GM23248 (cell line): ENCODE data around the gene SRMS. TPM values are rescaled to one million over a fixed set of nuclear protein-coding genes. Genes with fewer than 3 reads are reported as not detected.

Experiments used
- DNase-seq: peaks from one replicate; pipeline ENCODE4 v3.0.0-alpha.2; 2015
- H2AFZ ChIP-seq: fragments of 200-600 bp; sonication (generic); 2 replicates; pipeline ENCODE4 v1.6.1; 2016; ENCODE audit warnings: antibody characterized with exemption
- H3F3A ChIP-seq: fragments of 200-600 bp; sonication (generic); 2 replicates; pipeline ENCODE4 v1.6.1; 2016; ENCODE audit warnings: mild to moderate bottlenecking, antibody characterized with exemption, mixed run types; ENCODE audit not compliant: insufficient read depth
- H3K27ac ChIP-seq: fragments of 200-600 bp; sonication (generic); 2 replicates; pipeline ENCODE4 v1.5.1; 2016; ENCODE audit warnings: mild to moderate bottlenecking
- H3K27me3 ChIP-seq: fragments of 200-600 bp; sonication (generic); replicated peaks from 2 replicates; pipeline ENCODE4 v1.6.1; 2016; ENCODE audit warnings: mild to moderate bottlenecking; ENCODE audit not compliant: insufficient read depth
- H3K36me3 ChIP-seq: fragments of 200-600 bp; sonication (generic); 2 replicates; pipeline ENCODE4 v1.6.1; 2016; ENCODE audit warnings: low read depth, mild to moderate bottlenecking
- H3K4me1 ChIP-seq: fragments of 200-600 bp; sonication (generic); 2 replicates; pipeline ENCODE4 v1.6.1; 2016; ENCODE audit warnings: mild to moderate bottlenecking; ENCODE audit not compliant: insufficient read depth
- H3K4me2 ChIP-seq: fragments of 200-600 bp; sonication (generic); one replicate; pipeline ENCODE4 v1.6.1; 2016; ENCODE audit warnings: mild to moderate bottlenecking; ENCODE audit not compliant: unreplicated experiment
- H3K4me3 ChIP-seq: fragments of 200-600 bp; sonication (generic); 2 replicates; pipeline ENCODE4 v1.5.1; 2016; ENCODE audit warnings: mild to moderate bottlenecking
- H3K79me2 ChIP-seq: fragments of 200-600 bp; sonication (generic); 2 replicates; pipeline ENCODE4 v1.6.1; 2016; ENCODE audit warnings: mild to moderate bottlenecking; ENCODE audit not compliant: insufficient read depth
- H3K9ac ChIP-seq: fragments of 200-600 bp; sonication (generic); 2 replicates; pipeline ENCODE4 v1.6.1; 2016; ENCODE audit warnings: mild to moderate bottlenecking
- H3K9me2 ChIP-seq: fragments of 200-600 bp; sonication (generic); 2 replicates; pipeline ENCODE4 v1.6.1; 2016; ENCODE audit warnings: mixed run types, mild to moderate bottlenecking, moderate library complexity; ENCODE audit not compliant: insufficient read depth
- H3K9me3 ChIP-seq: fragments of 200-600 bp; sonication (generic); one replicate; pipeline ENCODE4 v1.6.1; 2017; ENCODE audit warnings: low read depth
- H4K20me1 ChIP-seq: fragments of 200-600 bp; sonication (generic); 2 replicates; pipeline ENCODE4 v1.6.0; 2016; ENCODE audit not compliant: insufficient read depth
- EZH2 ChIP-seq: fragments of 200-600 bp; sonication (generic); IDR thresholded peaks from 2 replicates; pipeline ENCODE4 v1.6.1; 2018; ENCODE audit warnings: antibody characterized with exemption, mild to moderate bottlenecking; ENCODE audit not compliant: insufficient read depth, poor library complexity, severe bottlenecking
- EZH2phosphoT487 ChIP-seq: fragments of 200-600 bp; sonication (generic); IDR thresholded peaks from 2 replicates; pipeline ENCODE4 v1.6.1; 2018; ENCODE audit warnings: antibody characterized with exemption, moderate library complexity, mild to moderate bottlenecking, low read depth; ENCODE audit not compliant: insufficient read depth
- WGBS, 2 experiments: methylation state at CpG; one replicate each; pipeline ENCODE4 v1.1.6; 2015 to 2017; ENCODE audit warnings: low lambda C conversion rate in 2 of 2, low coverage in 1 of 2; ENCODE audit errors: missing lambda C conversion rate in 2 of 2; 5-methylcytosine and 5-hydroxymethylcytosine counted together
- in situ Hi-C: fragments of 300-500 bp; cut with MboI; formaldehyde crosslinking; loops from 2 replicates; pipeline ENCODE4 v1.15.0; 2020
- polyA plus RNA-seq: library from polyadenylated mRNA; unstranded; fragments of >200 nt; fragmentation: Nextera tagmentation; extraction: Ambion mirVana; gene quantifications from 2 replicates; pipeline ENCODE4 v1.2.1, GENCODE V29; 2016
- total RNA-seq: library from RNA; depleted of rRNA; stranded (reverse); fragments of >200 nt; shearing (Covaris generic); gene quantifications from 2 replicates; pipeline ENCODE4 v1.2.3, GENCODE V29; 2014

Gene SRMS
- total and polyA plus RNA-seq, 2 experiments from 2014 or later: not detected

- in situ Hi-C loops: no loop called here
Observed at GRCh38 chr20:63586797-63587196, 39.2 kb upstream of the SRMS start.

DNA sequence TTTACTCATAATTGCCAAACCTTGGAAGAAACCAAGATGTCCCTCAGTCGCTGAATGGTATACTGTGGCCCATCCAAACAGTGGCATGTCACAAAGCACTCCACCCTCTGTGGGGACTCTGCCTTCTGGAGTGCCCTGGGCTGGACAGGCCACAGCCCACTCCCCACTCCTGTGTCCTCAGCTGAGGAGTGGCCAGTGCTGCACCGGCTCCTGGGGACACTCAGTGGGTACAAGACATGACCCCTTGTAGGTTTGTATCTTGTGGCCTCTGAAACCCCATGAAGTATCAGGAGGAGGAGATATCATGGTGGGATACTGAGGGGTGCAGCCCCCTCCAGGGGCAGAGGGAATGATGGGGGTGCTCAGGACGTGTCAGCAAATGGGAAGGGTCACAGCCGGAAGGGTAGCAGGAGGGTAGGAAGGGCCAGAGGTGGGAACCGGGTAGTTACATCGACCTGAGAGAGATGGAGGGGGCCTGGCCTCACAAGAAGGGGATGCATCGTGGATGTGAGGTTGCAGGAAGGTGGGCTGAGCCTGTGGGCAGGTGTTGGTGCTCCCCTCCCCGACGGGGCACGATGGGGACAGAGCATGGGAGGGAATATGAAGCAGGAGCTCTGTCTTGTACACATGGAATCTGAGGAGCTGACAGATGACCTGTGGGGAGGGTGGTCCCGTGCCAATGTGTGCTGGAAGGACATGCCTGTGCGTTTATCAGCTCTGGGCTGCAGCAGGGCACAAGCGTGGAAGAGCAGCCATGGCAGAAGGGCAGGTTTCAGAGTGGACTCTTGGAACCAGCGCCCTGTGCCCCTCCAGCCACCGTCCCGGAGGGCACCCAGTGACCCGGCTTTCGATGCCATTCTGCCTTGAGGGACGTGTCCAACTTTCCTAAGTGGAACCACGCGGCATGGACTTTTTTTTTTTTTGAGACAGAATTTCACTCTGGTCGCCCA, 38.3 kb upstream of the SRMS start:
- no peak for DNase-seq
- Histone ChIP-seq H3F3A (no peaks in the 10 kb centered on the region), H3K9me2 (no peaks in the 10 kb centered on the region), H3K9ac (no peak overlapping the region), H3K4me1 (no peaks in the 10 kb centered on the region), H3K36me3 (peaks cover 6% of the 10 kb centered on the region; the same call in 1 of the 2 replicates), H2AFZ (no peak overlapping the region), H3K9me3 (no peaks in the 10 kb centered on the region), H3K4me2 (no peak overlapping the region), H3K27ac (no peak overlapping the region), H3K27me3 (no peaks in the 10 kb centered on the region), H3K79me2 (no peaks in the 10 kb centered on the region), H3K4me3 (no peak overlapping the region), H4K20me1 (no peaks in the 10 kb centered on the region)
- TF ChIP-seq EZH2 (no peak), EZH2phosphoT487 (no peak)
- 40 to 43% methylated on average over 21 to 22 of the region's 22 CpGs for WGBS, 2 experiments
- in situ Hi-C loops: no loop called here

More at GRCh38 chr20:63586797-63587196, 39.2 kb upstream of the SRMS start:
- Histone ChIP-seq H3K4me1 (no peaks in the 10 kb centered on the region), H3K79me2 (no peaks in the 10 kb centered on the region), H3K36me3 (peaks cover 6% of the 10 kb centered on the region; the same call in 1 of the 2 replicates), H4K20me1 (no peaks in the 10 kb centered on the region), H3K27ac (no peak overlapping the region), H3K4me2 (no peak overlapping the region), H3F3A (no peaks in the 10 kb centered on the region), H3K9me2 (no peaks in the 10 kb centered on the region), H2AFZ (no peak overlapping the region), H3K4me3 (no peak overlapping the region), H3K27me3 (no peaks in the 10 kb centered on the region), H3K9me3 (no peaks in the 10 kb centered on the region), H3K9ac (no peak overlapping the region)
- 98% methylated on average over 17 of the region's 17 CpGs for WGBS, 2 experiments
- no peak for DNase-seq
- TF ChIP-seq EZH2phosphoT487 (no peak), EZH2 (no peak)

- 79 to 81% methylated on average over 23 of the region's 23 CpGs for WGBS, 2 experiments
- H3K36me3 ChIP-seq: no peaks in the 10 kb centered on the region; the same call in 1 of the 2 replicates
- no peaks in the 10 kb centered on the region for H3K9me3 ChIP-seq
- no peak for TF ChIP-seq EZH2phosphoT487
- no peak for TF ChIP-seq EZH2
- H3K79me2 ChIP-seq: no peaks in the 10 kb centered on the region
- H2AFZ ChIP-seq: 0 out of 2 replicates have a peak overlapping the region, but pooled peaks have one; percentile 15
- in situ Hi-C loops: no loop called here
- no peaks in the 10 kb centered on the region for H3K4me1 ChIP-seq
- no peak for DNase-seq
- no peak overlapping the region for H3K9ac ChIP-seq
- no peaks in the 10 kb centered on the region for H3F3A ChIP-seq
- H3K27ac ChIP-seq: no peak overlapping the region
- no peaks in the 10 kb centered on the region for H3K27me3 ChIP-seq
- no peaks in the 10 kb centered on the region for H3K9me2 ChIP-seq
- no peak overlapping the region for H3K4me3 ChIP-seq
- H4K20me1 ChIP-seq: no peaks in the 10 kb centered on the region
- H3K4me2 ChIP-seq: no peak overlapping the region
Observed at GRCh38 chr20:63582382-63583063, 35.0 kb upstream of the SRMS start.

GRCh38 chr20:63580796-63581461, 33.4 kb upstream of the SRMS start:
- Histone ChIP-seq H4K20me1 (no peaks in the 10 kb centered on the region), H3K4me2 (no peak overlapping the region), H2AFZ (no peak overlapping the region), H3K27ac (no peak overlapping the region), H3K4me1 (no peaks in the 10 kb centered on the region), H3K27me3 (no peaks in the 10 kb centered on the region), H3K36me3 (no peaks in the 10 kb centered on the region), H3K9ac (no peak overlapping the region), H3F3A (peaks cover 2% of the 10 kb centered on the region; the same call in 1 of the 2 replicates), H3K9me2 (no peaks in the 10 kb centered on the region), H3K4me3 (no peak overlapping the region), H3K9me3 (no peaks in the 10 kb centered on the region), H3K79me2 (no peaks in the 10 kb centered on the region)
- TF ChIP-seq EZH2: no peak
- TF ChIP-seq EZH2phosphoT487: no peak
- DNase-seq: peak; percentile 49
- in situ Hi-C loops: no loop called here
- 74 to 79% methylated on average over 10 to 12 of the region's 12 CpGs for WGBS, 2 experiments
